ENCODE measurements around the gene KLF4. TPM values are rescaled to one million over a fixed set of nuclear protein-coding genes. Genes with fewer than 3 reads are reported as not detected.

KLF4 gene
- total RNA-seq, 2 donors from 2014 or later = 481 to 507 TPM

Other genes with a start within 250 kb of the KLF4 start
- 10 to 100 TPM; 93.9 to 99.0 TPM for gene RAD23B, start 206.5 kb downstream of the KLF4 start, total RNA-seq